OCI-LY7 (cell line): ENCODE data around the gene PCSK7. TPM values are rescaled to one million over a fixed set of nuclear protein-coding genes. Genes with fewer than 3 reads are reported as not detected.

Experiments used
- BruUV-seq: library from RNA; stranded (reverse); fragments of 400-500 nt; replicated peaks from 2 replicates; lab custom pipeline; 2021; lab: Mats Ljungman, UMichigan
- CTCF ChIA-PET: fragments of 300-600 bp; sonication (Branson Sonifier 250); formaldehyde crosslinking; loops from one replicate; lab custom pipeline; 2022; ENCODE audit warnings: antibody characterized with exemption; ENCODE audit not compliant: unreplicated experiment; lab: Charles Lee
- POLR2A ChIA-PET: fragments of 300-600 bp; sonication (Branson Sonifier 250); formaldehyde crosslinking; loops from one replicate; lab custom pipeline; 2022; ENCODE audit warnings: antibody characterized with exemption; lab: Charles Lee
- DNase-seq: peaks from one replicate; pipeline ENCODE4 v3.0.0-alpha.2; 2015; ENCODE audit warnings: low spot score
- H2AFZ ChIP-seq: fragments of 200-600 bp; sonication (generic), shearing (Covaris generic); 2 replicates; pipeline ENCODE4 v1.6.1; 2014; ENCODE audit warnings: mild to moderate bottlenecking, antibody characterized with exemption, low read length, moderate library complexity
- H3K27ac ChIP-seq: fragments of 200-600 bp; sonication (generic); 2 replicates; pipeline ENCODE4 v1.5.1; 2014; ENCODE audit warnings: mixed run types, low read depth, mild to moderate bottlenecking, moderate library complexity, low read length, inconsistent platforms; ENCODE audit not compliant: poor library complexity, severe bottlenecking
- H3K36me3 ChIP-seq: fragments of 200-600 bp; sonication (generic); 2 replicates; pipeline ENCODE4 v1.6.1; 2014; ENCODE audit warnings: mild to moderate bottlenecking, antibody characterized with exemption, low read length, moderate library complexity, mixed read lengths; ENCODE audit not compliant: insufficient read depth
- H3K4me1 ChIP-seq: fragments of 200-600 bp; sonication (generic); 2 replicates; pipeline ENCODE4 v1.5.1; 2014; ENCODE audit warnings: mild to moderate bottlenecking, low read length; ENCODE audit not compliant: insufficient read depth, poor library complexity, severe bottlenecking
- H3K4me2 ChIP-seq: fragments of 200-600 bp; sonication (generic); 2 replicates; pipeline ENCODE4 v1.6.1; 2014; ENCODE audit warnings: mild to moderate bottlenecking, low read length
- H3K4me3 ChIP-seq: fragments of 200-600 bp; sonication (generic); 2 replicates; pipeline ENCODE4 v1.5.1; 2014; ENCODE audit warnings: mild to moderate bottlenecking, low read depth, low read length; ENCODE audit not compliant: poor library complexity, severe bottlenecking
- H3K79me2 ChIP-seq: fragments of 200-600 bp; sonication (generic); 2 replicates; pipeline ENCODE4 v1.6.1; 2016; ENCODE audit warnings: low read depth, mild to moderate bottlenecking, low read length, moderate library complexity, mixed read lengths; ENCODE audit not compliant: insufficient read depth
- H3K9me2 ChIP-seq: fragments of 200-600 bp; sonication (generic); 2 replicates; pipeline ENCODE4 v1.6.1; 2016; ENCODE audit warnings: mild to moderate bottlenecking, low read length, mixed read lengths; ENCODE audit not compliant: insufficient read depth
- H3K9me3 ChIP-seq: fragments of 200-600 bp; sonication (generic); 2 replicates; pipeline ENCODE4 v1.6.1; 2014; ENCODE audit warnings: mild to moderate bottlenecking, mixed run types, low read length, mixed read lengths
- H4K20me1 ChIP-seq: fragments of 200-600 bp; sonication (generic); 2 replicates; pipeline ENCODE4 v1.6.1; 2014; ENCODE audit warnings: mild to moderate bottlenecking, antibody characterized with exemption, low read length, moderate library complexity, mixed read lengths; ENCODE audit not compliant: insufficient read depth
- EZH2phosphoT487 ChIP-seq: fragments of 200-600 bp; sonication (generic); IDR thresholded peaks from 2 replicates; pipeline ENCODE4 v1.6.1; 2018; ENCODE audit warnings: low read depth, borderline replicate concordance, mild to moderate bottlenecking, mixed run types, antibody characterized with exemption, low read length, moderate library complexity, mixed read lengths
- intact Hi-C: fragments of 100-400 bp; cut with micrococcal nuclease; formaldehyde crosslinking; loops from one replicate; pipeline ENCODE4 v1.10.0; 2022; ENCODE audit not compliant: unreplicated experiment
- total RNA-seq, 2 experiments: library from RNA; depleted of rRNA in 1 of 2; stranded (reverse); fragments of >200 nt in 1 of 2; shearing (Covaris generic) in 1 of 2; gene quantifications; 2 replicates each; pipeline ENCODE4 v1.2.3, GENCODE V29; 2014 to 2022
- TF ChIP-seq, protein P1 (sequence below): fragments of 200-600 bp; sonication (generic); conservative IDR thresholded peaks from 2 replicates; pipeline ENCODE4 v1.5.1; 2014; ENCODE audit warnings: mild to moderate bottlenecking, antibody characterized with exemption, low read length, moderate library complexity, mixed read lengths

Gene PCSK7
- total RNA-seq, 2 experiments from 2014 or later, result 44.1 to 91.2 TPM

DNA sequence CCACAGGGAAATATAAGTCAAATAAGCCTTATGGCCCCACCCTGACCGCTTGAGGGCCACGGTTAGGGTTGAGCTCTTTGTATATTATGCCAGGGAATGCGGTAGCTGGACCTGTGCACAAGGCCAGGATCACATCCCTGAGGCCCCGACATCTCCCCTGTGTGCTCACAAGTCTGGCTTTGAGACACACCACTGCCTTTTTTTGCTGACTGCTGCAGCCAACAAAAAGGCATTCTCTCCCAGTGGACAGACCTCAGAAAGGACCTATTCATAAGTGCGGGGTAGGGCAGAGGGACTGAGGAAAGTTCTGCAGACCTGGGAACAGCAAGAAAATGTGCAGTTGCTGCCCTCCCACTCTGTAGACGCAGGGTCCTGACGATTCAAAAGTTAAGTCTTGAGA, 56.8 kb downstream of the PCSK7 start:
- CTCF ChIA-PET, result no interaction called here
- Histone ChIP-seq H3K27ac (no peak overlapping the region), H3K79me2 (peaks cover 3% of the 10 kb centered on the region; the same call in 1 of the 2 replicates), H3K4me2 (no peak overlapping the region), H3K9me2 (no peaks in the 10 kb centered on the region), H3K4me3 (no peak overlapping the region), H3K9me3 (no peaks in the 10 kb centered on the region), H3K36me3 (peaks cover 28% of the 10 kb centered on the region), H3K4me1 (peaks cover 19% of the 10 kb centered on the region), H2AFZ (no peak overlapping the region), H4K20me1 (no peaks in the 10 kb centered on the region)
- POLR2A ChIA-PET, result interaction anchor here (0.8 kb wide), 1 partner anchor 9 kb away, joined by 3 read pairs; no protein-coding TSS in a partner anchor
- no peak for TF ChIP-seq EZH2phosphoT487
- TF ChIP-seq, protein P1, sequence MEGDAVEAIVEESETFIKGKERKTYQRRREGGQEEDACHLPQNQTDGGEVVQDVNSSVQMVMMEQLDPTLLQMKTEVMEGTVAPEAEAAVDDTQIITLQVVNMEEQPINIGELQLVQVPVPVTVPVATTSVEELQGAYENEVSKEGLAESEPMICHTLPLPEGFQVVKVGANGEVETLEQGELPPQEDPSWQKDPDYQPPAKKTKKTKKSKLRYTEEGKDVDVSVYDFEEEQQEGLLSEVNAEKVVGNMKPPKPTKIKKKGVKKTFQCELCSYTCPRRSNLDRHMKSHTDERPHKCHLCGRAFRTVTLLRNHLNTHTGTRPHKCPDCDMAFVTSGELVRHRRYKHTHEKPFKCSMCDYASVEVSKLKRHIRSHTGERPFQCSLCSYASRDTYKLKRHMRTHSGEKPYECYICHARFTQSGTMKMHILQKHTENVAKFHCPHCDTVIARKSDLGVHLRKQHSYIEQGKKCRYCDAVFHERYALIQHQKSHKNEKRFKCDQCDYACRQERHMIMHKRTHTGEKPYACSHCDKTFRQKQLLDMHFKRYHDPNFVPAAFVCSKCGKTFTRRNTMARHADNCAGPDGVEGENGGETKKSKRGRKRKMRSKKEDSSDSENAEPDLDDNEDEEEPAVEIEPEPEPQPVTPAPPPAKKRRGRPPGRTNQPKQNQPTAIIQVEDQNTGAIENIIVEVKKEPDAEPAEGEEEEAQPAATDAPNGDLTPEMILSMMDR, result no peak
- no TSS peak for BruUV-seq
- no peak for DNase-seq
- intact Hi-C loops, result no loop called here

DNA sequence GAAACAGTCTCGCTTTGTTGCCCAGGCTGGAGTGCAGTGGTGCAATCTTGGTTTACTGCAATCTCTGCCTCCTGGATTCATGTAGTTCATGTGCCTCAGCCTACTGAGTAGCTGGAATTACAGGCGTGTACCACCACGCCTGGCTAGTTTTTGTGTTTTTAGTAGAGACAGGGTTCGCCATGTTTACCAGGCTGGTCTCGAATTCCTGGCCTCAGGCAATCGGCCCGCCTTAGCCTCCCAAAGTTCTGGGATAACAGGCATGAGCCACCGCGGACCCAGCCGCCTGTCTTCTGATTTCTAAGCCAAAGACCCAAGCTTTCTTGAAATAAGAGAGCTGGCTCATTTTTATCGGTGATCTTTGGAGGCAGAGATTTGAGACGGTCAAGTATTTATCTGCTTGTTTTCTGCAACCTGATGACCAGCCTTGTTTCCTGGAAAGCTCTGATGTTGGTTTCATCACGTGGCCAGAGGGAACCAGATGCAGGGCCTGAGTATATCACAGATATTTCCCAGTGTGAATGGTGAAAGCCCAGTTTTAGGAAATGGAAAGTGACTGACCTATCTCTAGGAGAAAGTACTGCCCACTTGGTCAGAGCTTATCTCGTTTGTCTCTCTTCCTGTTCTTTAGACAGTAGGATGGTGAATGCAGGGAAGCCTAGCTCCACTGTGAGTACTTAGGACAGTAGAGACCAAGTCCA, 59.0 kb downstream of the PCSK7 start:
- no peak for DNase-seq
- no peaks in the 10 kb centered on the region for H3K79me2 ChIP-seq
- intact Hi-C loops, result no loop called here
- peaks cover 4% of the 10 kb centered on the region for H3K4me1 ChIP-seq
- ChIA-PET POLR2A (interaction anchor here (0.5 to 2.2 kb wide), 2 partner anchors 12 to 97 kb away, joined by 5 to 9 read pairs; no protein-coding TSS in a partner anchor), CTCF (no interaction called here)
- no peak overlapping the region for H3K4me3 ChIP-seq
- no peak overlapping the region for H3K27ac ChIP-seq
- no peak overlapping the region for H2AFZ ChIP-seq
- H3K9me3 ChIP-seq, result no peaks in the 10 kb centered on the region
- TF ChIP-seq, protein P1, result no peak
- no peak for TF ChIP-seq EZH2phosphoT487
- peaks cover 50% of the 10 kb centered on the region for H3K36me3 ChIP-seq
- no TSS peak for BruUV-seq
- no peak overlapping the region for H3K4me2 ChIP-seq
- no peaks in the 10 kb centered on the region for H3K9me2 ChIP-seq
- no peaks in the 10 kb centered on the region for H4K20me1 ChIP-seq
